NCI-H2107 treated with DMSO at 0.1 percent for 48 hours (cell line): Measurements from ENCODE around the gene NDUFB10.

Experiments used
- DNase-seq: peaks from one replicate; lab custom pipeline; 2025; ENCODE audit not compliant: unreplicated experiment; lab: John Stamatoyannopoulos, UW

Gene NDUFB10

GRCh38 chr16:2001035-2001434, 41.7 kb downstream of the NDUFB10 start:
- no peak for DNase-seq

DNA sequence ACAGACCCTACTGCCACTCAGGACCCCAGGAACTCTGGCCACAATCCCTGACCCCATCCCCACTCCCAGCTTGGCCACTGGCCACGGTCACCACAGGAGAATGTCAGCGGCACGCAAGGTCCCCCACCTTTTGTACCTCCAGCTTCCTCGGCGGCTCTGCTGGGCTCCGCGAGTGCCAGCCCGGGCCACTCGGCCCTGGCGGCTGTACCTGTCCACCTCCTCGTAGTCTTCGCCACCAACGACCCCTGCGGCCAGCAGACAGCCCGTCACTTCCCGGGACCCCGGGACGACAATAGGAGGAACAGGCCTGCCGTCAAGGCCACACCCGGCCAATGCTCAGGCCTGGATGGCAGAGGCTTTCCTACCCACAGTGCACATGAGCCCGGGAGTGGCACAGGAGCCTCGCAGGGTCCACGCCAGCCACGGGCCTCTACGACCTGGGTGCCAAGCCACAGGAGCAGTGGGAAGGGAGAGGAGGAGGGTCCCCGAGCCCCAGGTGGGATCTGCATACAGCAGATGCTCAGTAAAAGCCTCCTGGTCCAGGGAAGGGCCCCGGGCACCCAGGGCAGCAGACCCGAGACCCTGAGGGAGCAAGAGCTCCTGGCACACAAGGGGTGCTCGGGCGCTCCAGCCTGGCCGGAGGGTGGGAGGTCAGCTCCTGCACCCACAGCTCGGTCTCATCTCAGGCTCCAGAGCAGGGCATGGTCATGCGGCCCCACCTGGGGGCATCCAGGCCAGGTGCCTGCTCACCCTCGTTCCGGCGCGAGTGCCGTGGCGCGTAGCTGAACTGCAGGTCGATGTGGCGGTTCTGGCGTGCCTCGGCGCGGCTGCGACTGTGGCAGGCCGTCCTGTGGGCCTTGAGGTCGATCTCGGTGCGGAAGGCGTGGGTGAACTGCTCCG, 42.4 kb downstream of the NDUFB10 start:
- DNase-seq: no peak

DNA sequence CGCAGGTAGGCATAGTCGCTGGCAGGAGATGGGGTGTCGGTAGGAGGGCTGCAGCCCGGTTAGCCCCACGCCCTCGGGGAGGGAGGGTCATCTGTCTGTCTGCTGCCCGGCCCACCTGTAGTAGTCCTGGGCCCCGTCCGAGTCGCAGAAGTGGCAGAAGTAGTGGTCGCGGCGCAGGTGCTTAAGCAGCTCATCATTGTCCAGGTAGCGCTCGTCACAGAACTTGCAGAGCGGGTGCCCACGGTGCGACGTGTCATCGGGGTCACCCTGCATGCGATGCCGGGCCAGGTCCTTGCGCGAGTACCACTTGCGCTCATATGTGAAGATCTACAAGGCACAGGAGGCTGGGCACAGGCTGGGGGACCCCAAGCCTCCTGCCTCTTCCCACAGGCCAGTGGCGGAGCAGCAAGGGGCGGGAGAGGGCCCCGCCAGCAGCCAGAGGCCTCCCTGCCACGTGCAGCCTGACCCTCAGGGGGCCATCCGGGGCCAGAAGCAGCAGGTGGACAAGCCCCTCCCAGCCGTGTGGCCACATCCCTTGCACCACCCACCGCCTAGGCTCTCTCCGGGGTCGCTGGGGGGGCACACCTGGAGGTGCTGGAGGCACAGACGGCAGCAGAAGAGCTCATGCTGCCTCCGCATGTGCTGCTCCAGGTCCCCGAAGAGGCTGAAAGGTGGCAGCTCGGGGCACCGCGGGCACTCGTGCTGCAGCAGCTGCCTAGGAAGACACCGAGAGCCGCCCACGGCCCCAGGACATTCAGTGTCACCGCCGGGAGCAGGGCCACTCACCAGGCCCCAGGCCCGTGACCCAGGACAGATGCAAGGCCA, 43.3 kb downstream of the NDUFB10 start:
- DNase-seq: no peak

GRCh38 chr16:2003231-2003826, 44.0 kb downstream of the NDUFB10 start:
- no peak for DNase-seq

- DNase-seq: peak; percentile 82
These were observed 44.7 kb downstream of the NDUFB10 start for GRCh38 chr16:2003827-2004641.

DNA sequence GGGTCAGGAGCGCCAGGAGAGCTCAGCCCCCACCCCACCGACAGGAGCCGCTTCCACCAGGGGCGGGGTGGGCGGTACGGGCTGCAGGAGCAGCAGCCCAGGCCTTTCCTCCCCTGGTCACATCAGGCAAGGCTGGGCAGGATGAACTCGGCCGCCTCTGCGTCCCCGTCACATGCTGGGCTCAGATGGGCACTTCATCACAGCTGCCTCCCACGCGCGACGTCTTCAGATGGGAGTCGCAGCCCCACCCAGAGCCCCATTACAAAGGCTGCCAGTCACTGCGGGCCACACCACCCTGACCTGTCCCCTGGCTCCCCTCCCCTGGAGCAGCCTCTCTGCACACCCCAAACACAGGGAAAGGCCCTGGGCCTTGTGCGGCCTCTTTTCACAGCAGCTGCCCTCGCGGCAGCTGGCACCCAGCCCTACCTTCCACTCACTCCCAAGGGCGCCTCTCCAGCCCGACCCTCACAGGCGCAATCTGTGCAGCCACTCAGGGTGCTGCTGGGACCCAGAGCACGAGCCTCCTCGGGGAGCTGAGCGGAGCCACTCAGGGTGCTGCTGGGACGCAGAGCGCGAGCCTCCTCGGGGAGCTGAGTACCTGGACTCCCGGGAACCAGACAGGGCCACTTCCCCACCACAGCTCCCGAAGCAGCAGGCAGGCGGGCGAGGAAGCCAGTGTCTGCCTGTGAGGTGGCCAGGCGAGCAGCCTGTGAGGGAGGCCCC, 45.6 kb downstream of the NDUFB10 start:
- no peak for DNase-seq

DNA sequence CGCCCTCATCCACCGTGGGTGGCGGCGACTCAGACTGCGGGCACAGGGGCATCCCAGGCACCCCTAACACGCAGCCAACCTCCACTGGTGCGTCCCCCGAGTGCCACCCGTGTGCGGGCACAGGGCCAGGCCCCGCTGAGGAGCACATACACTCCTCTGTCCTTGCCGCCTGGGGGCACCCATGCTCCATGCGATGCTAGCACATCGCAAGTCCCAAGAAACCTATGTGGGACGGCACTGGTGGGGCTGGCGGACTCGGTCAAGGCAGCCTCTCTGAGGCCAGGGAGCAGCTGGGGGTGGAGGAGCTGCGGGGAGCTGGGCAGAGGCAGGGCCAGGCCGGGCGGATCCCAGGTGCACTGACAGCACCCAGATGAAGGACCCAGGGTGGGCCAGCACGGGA, 46.3 kb downstream of the NDUFB10 start:
- peak; percentile 23 for DNase-seq

DNA sequence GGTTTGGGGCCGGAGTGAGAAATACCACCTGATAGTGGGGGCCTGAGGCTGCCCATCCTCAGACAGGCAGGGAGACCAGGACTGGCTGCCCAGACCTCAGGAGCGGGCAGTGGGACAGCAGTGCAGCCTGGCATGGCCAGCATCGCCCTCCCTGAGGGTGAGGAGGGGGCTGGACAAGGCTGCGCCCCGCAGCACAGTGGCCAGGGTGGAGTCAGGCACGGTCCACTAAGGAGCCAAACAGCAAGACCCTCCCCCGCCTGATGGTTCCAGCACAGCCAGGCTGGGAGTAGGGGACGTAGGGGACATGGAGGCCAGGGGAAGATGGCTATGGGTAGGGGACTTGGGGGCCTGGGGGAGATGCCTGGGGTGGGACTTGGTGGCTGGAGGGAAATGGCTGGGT, 47.0 kb downstream of the NDUFB10 start:
- DNase-seq: no peak

DNA sequence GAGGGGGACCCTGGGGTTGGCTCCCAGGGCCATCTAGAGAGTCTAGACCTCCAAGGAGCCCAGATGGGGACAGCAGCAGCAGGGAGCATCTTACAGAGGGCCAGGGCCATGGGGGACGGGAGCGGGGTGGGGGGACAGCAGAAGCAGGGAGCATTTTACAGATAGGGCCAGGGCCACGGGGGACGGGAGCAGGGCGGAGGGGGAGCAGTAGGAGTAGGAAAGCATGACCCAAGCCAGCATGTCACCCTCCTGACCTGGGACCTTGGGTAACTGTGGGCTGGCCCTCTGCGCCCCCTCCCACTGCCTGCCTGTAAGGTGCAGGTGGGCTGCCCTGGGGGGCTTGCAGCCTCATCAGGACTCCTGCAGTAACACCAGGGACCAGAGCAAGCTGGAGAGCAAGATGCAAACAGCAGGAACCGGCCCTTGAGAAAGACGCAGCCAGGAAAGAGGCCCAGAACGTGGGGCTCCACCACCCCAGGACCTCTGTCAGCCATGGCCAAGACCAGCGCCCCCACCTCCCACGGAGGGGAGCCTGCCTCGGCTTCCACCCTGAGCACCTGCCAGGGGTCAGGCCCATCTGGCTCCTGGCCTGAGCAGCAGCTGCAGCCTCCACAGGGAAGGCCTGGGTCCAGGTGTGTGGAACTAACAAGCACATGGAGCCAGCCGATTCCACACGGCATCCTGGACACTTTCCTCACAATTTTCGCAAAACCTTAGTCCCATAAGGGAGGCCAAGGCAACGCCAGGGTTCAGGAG, 47.9 kb downstream of the NDUFB10 start:
- DNase-seq: no peak

GRCh38 chr16:2008009-2008526, 48.7 kb downstream of the NDUFB10 start:
- DNase-seq: no peak

DNA sequence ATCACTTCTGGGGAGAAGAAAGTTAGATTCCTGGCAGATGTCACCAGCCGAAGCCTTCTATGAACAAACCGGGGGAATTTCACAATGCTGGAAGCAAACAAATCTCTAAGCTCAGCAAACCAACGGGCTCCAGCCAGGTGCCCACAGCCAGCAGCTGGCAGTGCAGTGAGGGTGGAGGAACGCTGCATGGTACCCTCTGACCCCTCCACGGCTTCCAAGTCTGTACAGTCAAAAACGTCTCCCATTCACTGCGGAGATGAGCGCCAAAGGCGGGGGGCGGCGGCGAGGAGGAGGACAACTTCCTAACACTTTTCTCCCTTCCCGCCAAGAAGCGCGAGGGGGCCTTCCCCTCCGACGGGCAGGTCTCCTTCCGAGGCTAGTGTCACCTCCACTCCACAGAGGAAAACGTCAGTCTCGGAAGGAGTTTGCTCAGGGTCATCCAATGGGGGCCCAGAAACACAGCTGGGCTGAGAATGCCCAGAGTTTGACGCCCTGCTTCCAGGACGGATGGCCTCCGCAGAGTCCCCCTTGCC, 49.4 kb downstream of the NDUFB10 start:
- DNase-seq: no peak

DNA sequence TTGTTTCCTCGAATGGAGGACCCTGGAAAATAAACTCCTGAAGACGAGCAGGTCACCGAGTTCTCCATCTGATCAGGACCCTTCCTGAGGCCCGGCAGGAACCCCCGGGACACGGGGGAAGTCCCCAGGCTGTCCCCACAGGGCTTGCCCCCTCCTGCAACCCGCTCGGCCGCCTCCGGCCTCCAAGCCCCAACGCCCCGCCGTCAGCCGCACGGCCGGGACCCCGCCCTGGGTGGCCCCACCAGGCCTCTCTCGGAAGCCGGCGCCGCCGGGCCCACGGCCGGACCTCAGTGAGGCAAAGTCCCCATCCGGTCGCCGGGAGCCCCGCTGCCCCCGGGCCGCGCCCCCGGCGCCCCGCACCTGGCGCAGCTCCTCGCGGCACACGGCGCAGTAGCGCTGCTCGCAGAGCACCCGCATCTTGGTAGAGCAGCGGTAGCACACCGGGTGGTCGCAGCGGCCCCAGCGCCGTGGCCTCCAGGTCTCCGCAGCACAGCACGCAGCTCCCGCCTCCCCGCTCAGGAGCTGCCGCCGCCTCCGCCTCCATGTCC, 49.9 kb downstream of the NDUFB10 start:
- DNase-seq: no peak

DNA sequence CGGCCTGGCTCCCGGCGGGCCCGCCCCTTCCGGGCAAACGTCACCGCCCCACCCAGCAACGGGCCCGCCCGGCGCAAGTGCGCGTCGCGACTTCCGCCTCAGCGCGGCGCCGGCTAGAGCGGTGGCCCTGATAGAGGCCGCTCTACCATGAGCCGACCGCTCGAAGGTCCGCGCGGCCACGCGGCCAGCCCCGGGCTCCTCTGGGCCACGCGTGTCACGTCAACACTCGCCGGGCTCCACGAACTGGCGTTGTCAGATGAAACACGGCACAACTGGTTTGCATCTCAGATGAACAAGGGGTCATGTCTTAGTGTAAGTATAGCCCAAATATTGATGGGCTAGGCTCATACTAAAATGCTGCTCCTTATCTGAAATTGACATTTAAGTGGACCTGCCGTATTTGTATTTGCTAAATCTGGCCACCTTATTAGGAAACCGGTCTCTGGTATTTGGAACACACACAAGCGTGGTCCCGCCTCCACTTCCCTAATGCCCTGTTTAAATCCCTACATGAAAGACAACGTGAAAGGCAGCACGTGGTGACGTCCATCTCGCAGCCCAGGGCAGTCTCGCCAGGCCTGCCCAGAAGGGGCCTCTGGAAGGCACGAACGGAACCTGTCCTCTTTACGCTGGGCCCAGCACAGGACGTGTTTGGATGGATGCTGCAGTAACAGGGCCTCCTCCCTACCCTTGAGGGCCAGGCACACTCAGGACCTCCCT, 50.6 kb downstream of the NDUFB10 start, which contains the start of gene ZNF598:
Gene ZNF598 (minus strand): TSS at position 31 of the 720 bp plus-strand sequence.
- peak; percentile 35 for DNase-seq
